ENCODE data around the gene SPEG.

DNA sequence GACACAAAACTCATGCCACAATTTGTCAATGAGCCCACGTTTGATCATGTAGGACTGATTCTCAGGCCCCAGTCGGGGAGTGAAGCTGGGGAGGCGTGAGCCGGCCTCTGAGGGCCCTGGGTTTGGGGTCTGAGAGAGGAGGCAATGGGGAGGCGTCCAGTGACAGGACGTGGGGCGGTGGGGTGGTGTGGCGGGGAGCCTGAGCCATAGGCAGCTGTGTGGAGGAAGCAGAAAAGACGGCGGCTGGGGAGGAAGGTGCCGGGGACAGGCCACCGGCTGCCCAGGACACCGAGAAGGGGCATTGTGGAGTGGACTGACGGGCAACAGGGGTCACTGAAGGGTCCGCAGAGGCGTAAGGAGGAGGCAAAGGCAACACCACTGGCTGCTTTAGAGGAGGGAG lies 101.8 kb downstream of the SPEG start:
- TF ChIP-seq JUN (IDR thresholded peaks at IDR 0.05; ENCODE audit: low read depth, low read length) (no peak), POLR2A (IDR thresholded peaks at IDR 0.05; ENCODE audit: control extremely low read depth in 1 of 2, low read depth in 2 of 2, low read length in 2 of 2) (no peak)
